AG04449 (cell line): Measurements from ENCODE around the gene MVK.

Source experiments
- CTCF ChIA-PET: fragments of 350-600 bp; formaldehyde crosslinking; extraction: SDS; loops from one replicate; lab custom pipeline; 2021; ENCODE audit warnings: antibody characterized with exemption; lab: Yijun Ruan, JAX
- POLR2A ChIA-PET: fragments of 400-600, 350-600 bp; formaldehyde crosslinking; extraction: SDS; loops from one replicate; lab custom pipeline; 2020; ENCODE audit warnings: antibody characterized with exemption, inconsistent platforms; lab: Yijun Ruan, JAX
- DNase-seq: peaks from one replicate; pipeline ENCODE4 v3.0.0-alpha.2; 2010; ENCODE audit warnings: low read depth, low spot score
- H3K4me3 ChIP-seq: 2 replicates; pipeline ENCODE4 v1.5.1; 2011; ENCODE audit warnings: low read depth, mild to moderate bottlenecking, control low read depth, low read length
- TF ChIP-seq, protein P1 (sequence below): IDR thresholded peaks from one replicate; pipeline ENCODE4 v1.5.1; 2011; ENCODE audit warnings: mild to moderate bottlenecking, moderate library complexity, low read length, control low read depth, inconsistent platforms; ENCODE audit not compliant: insufficient read depth; ENCODE audit errors: missing control alignments

The MVK gene

GRCh38 chr12:109645194-109645593 lies 71.6 kb downstream of the MVK start:
- ChIA-PET CTCF (no interaction called here), POLR2A (no interaction called here)
- H3K4me3 ChIP-seq, result no peak overlapping the region
- TF ChIP-seq, protein P1, sequence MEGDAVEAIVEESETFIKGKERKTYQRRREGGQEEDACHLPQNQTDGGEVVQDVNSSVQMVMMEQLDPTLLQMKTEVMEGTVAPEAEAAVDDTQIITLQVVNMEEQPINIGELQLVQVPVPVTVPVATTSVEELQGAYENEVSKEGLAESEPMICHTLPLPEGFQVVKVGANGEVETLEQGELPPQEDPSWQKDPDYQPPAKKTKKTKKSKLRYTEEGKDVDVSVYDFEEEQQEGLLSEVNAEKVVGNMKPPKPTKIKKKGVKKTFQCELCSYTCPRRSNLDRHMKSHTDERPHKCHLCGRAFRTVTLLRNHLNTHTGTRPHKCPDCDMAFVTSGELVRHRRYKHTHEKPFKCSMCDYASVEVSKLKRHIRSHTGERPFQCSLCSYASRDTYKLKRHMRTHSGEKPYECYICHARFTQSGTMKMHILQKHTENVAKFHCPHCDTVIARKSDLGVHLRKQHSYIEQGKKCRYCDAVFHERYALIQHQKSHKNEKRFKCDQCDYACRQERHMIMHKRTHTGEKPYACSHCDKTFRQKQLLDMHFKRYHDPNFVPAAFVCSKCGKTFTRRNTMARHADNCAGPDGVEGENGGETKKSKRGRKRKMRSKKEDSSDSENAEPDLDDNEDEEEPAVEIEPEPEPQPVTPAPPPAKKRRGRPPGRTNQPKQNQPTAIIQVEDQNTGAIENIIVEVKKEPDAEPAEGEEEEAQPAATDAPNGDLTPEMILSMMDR, result no peak
- no peak for DNase-seq

DNA sequence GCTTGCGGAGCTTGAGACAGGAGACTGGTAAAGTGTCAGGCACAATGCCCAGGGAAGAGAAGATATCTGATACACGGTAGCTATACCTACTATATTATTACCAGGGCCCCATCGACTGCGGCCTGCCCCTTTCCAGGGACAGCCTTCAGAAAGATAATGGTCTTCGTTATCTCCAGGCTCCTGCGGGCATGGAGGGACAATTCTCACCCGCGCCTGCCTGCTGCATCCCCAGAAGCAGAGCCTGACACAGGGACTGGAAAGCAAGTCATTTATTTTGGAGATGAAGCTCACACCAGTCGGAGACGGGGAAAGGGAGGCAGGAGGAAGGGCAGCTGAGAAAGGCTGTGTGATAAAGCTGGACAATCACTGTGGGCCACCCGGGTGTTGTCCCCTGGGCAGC lies 72.1 kb downstream of the MVK start:
- CTCF ChIA-PET, result no interaction called here
- POLR2A ChIA-PET, result no interaction called here
- TF ChIP-seq, protein P1, result no peak
- no peak overlapping the region for H3K4me3 ChIP-seq
- no peak for DNase-seq
